H1 (cell line): ENCODE measurements around the gene PRIMA1. TPM values are rescaled to one million over a fixed set of nuclear protein-coding genes. Genes with fewer than 3 reads are reported as not detected.

Source experiments
- RFX5 ChIP-seq: IDR thresholded peaks from 2 replicates; pipeline ENCODE4 v1.6.1; 2011; ENCODE audit warnings: low read depth, low read length, improper control_type of control experiment, borderline replicate concordance
- SIRT6 ChIP-seq: IDR thresholded peaks from one replicate; pipeline ENCODE4 v1.7.1; 2012; ENCODE audit warnings: low read length, inconsistent platforms
- SUZ12 ChIP-seq: fragments of 200-600 bp; sonication (generic); IDR thresholded peaks from 2 replicates; pipeline ENCODE4 v1.6.1; 2012; ENCODE audit warnings: mild to moderate bottlenecking, inconsistent platforms, low read length, moderate library complexity, mixed read lengths
- polyA plus RNA-seq, 7 experiments: library from polyadenylated mRNA; depleted of rRNA in 3 of 7; stranded (reverse) in 5 of 7; unstranded in 2 of 7; fragments of >200 nt in 5 of 7; fragments of 200-250 nt in 2 of 7; gene quantifications; 1 replicate in 5 of 7; 2 replicates in 1 of 7; 4 replicates in 1 of 7; pipeline versions ENCODE4 v1.2.1 to v1.2.3, GENCODE V29; 2011 to 2013; ENCODE audit warnings: missing spikeins in 2 of 7, mixed read lengths in 2 of 7
- total RNA-seq: library from RNA; stranded (reverse); fragmentation: NEBNext Ultra II Directional; extraction: Animal tissue kit (Norgen Biotek cat#: 25700); gene quantifications from 2 replicates; pipeline ENCODE4 v1.2.1, GENCODE V29; 2021
- TF ChIP-seq, protein P1 (sequence below): IDR thresholded peaks from 2 replicates; pipeline ENCODE4 v1.6.1; 2012; ENCODE audit warnings: low read length, inconsistent platforms

PRIMA1 gene
- total and polyA plus RNA-seq, 2 of the 8 experiments (the other 6 are each of a cell fraction or from before 2014, with no cell fraction given): 2.8 to 4.5 TPM

DNA sequence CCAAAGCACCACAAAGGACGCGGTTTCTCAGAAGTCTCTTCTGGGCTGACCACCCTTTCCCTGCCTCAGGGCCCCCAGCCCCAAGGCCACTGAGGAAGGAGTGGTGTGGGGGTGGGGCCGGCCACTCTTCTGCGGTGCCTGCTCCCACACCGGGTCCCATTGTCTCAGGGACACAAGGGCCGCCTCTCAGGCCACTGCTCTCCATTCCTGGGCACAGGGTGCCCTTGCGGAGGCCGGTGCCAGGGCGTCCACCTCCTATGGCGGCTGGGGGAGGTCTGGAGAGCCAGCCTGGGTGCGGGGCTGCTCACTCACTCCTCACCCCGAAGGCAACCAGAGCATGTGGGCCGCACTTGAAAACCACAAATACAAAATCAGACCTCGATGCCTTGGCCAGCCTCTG is 44.1 kb downstream of the PRIMA1 start (continued):
- TF ChIP-seq, protein P1, sequence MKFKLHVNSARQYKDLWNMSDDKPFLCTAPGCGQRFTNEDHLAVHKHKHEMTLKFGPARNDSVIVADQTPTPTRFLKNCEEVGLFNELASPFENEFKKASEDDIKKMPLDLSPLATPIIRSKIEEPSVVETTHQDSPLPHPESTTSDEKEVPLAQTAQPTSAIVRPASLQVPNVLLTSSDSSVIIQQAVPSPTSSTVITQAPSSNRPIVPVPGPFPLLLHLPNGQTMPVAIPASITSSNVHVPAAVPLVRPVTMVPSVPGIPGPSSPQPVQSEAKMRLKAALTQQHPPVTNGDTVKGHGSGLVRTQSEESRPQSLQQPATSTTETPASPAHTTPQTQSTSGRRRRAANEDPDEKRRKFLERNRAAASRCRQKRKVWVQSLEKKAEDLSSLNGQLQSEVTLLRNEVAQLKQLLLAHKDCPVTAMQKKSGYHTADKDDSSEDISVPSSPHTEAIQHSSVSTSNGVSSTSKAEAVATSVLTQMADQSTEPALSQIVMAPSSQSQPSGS: no peak
- TF ChIP-seq SUZ12: no peak
- TF ChIP-seq SIRT6: no peak
- no peak for TF ChIP-seq RFX5
